Activated naive CD4-positive, alpha-beta T cell treated with anti-CD3 and anti-CD28 coated beads, Interleukin-2, amount 10 ng/mL, durations not matched to agents 7 days and 5 days (primary cell): Measurements from ENCODE around the gene PPA1.

Source experiments
- CTCF ChIA-PET: fragments of 350-600 bp; sonication (Branson Sonifier 250); formaldehyde crosslinking; loops from one replicate; lab custom pipeline; 2021; ENCODE audit warnings: antibody characterized with exemption; lab: Charles Lee
- DNase-seq: peaks from one replicate; pipeline ENCODE4 v3.0.0-alpha.2; 2020
- H3K27ac Mint-ChIP-seq: one replicate; pipeline ENCODE4 v1.8.0; 2021; ENCODE audit warnings: mild to moderate bottlenecking, moderate library complexity, mixed read lengths
- H3K27me3 Mint-ChIP-seq: one replicate; pipeline ENCODE4 v1.8.0; 2021; ENCODE audit warnings: mild to moderate bottlenecking, mixed read lengths
- H3K36me3 Mint-ChIP-seq: one replicate; pipeline ENCODE4 v1.8.0; 2021; ENCODE audit warnings: mixed read lengths
- H3K4me1 Mint-ChIP-seq: one replicate; pipeline ENCODE4 v1.8.0; 2021; ENCODE audit warnings: mixed read lengths
- H3K4me3 Mint-ChIP-seq: one replicate; pipeline ENCODE4 v1.8.0; 2021; ENCODE audit warnings: mild to moderate bottlenecking, moderate library complexity, mixed read lengths
- H3K9me3 Mint-ChIP-seq: one replicate; pipeline ENCODE4 v1.8.0; 2021; ENCODE audit warnings: mixed read lengths

PPA1 gene

GRCh38 chr10:70212879-70213278 lies 20.4 kb downstream of the PPA1 start:
- Mint-ChIP-seq H3K27me3 (no peaks in the 10 kb centered on the region), H3K4me3 (no peak overlapping the region), H3K27ac (no peak overlapping the region), H3K36me3 (peaks cover 20% of the 10 kb centered on the region), H3K9me3 (no peaks in the 10 kb centered on the region), H3K4me1 (no peaks in the 10 kb centered on the region)
- no peak for DNase-seq
- CTCF ChIA-PET = no interaction called here

GRCh38 chr10:70212277-70212676 lies 21.0 kb downstream of the PPA1 start:
- CTCF ChIA-PET = no interaction called here

GRCh38 chr10:70206762-70207161 lies 26.5 kb downstream of the PPA1 start:
- H3K27ac Mint-ChIP-seq = no peak overlapping the region
- DNase-seq = no peak
- H3K27me3 Mint-ChIP-seq = no peaks in the 10 kb centered on the region
- CTCF ChIA-PET = interaction anchor here (1.0 to 1.3 kb wide), 2 partner anchors 43 to 158 kb away, joined by 3 read pairs; no protein-coding TSS in a partner anchor
- no peak overlapping the region for H3K4me3 Mint-ChIP-seq
- H3K36me3 Mint-ChIP-seq = peaks cover 24% of the 10 kb centered on the region
- no peaks in the 10 kb centered on the region for H3K4me1 Mint-ChIP-seq
- no peaks in the 10 kb centered on the region for H3K9me3 Mint-ChIP-seq

More at GRCh38 chr10:70212277-70212676, 21.0 kb downstream of the PPA1 start:
- Mint-ChIP-seq H3K27ac (no peak overlapping the region), H3K9me3 (no peaks in the 10 kb centered on the region), H3K36me3 (peaks cover 22% of the 10 kb centered on the region), H3K4me1 (no peaks in the 10 kb centered on the region), H3K27me3 (no peaks in the 10 kb centered on the region), H3K4me3 (no peak overlapping the region)
- no peak for DNase-seq

- CTCF ChIA-PET = interaction anchor here (2.7 kb wide), 1 partner anchor 85 kb away, joined by 17 read pairs; no protein-coding TSS in a partner anchor
- H3K36me3 Mint-ChIP-seq = peaks cover 51% of the 10 kb centered on the region
- H3K9me3 Mint-ChIP-seq = no peaks in the 10 kb centered on the region
- H3K27ac Mint-ChIP-seq = no peak overlapping the region
- no peak for DNase-seq
- H3K27me3 Mint-ChIP-seq = no peaks in the 10 kb centered on the region
- no peak overlapping the region for H3K4me3 Mint-ChIP-seq
- H3K4me1 Mint-ChIP-seq = peaks cover 23% of the 10 kb centered on the region
Observed at GRCh38 chr10:70201105-70201504, 32.1 kb downstream of the PPA1 start.

GRCh38 chr10:70198696-70199466 lies 34.3 kb downstream of the PPA1 start:
- Mint-ChIP-seq H3K4me3 (no peak overlapping the region), H3K27me3 (no peaks in the 10 kb centered on the region), H3K36me3 (peaks cover 42% of the 10 kb centered on the region), H3K9me3 (no peaks in the 10 kb centered on the region), H3K4me1 (peaks cover 23% of the 10 kb centered on the region), H3K27ac (no peak overlapping the region)
- CTCF ChIA-PET = interaction anchor here (0.8 to 2.8 kb wide), 6 partner anchors 8 to 83 kb away, joined by 3 to 17 read pairs (median 6); partner anchors contain the start of gene TYSND1
- DNase-seq = peak; percentile 32

- no peaks in the 10 kb centered on the region for H3K27me3 Mint-ChIP-seq
- no peaks in the 10 kb centered on the region for H3K9me3 Mint-ChIP-seq
- peak overlapping the region; percentile 7 for H3K27ac Mint-ChIP-seq
- peak; percentile 26 for DNase-seq
- CTCF ChIA-PET = interaction anchor here (1.0 to 2.8 kb wide), 3 partner anchors 24 to 167 kb away, joined by 3 to 9 read pairs (median 5); no protein-coding TSS in a partner anchor
- H3K4me3 Mint-ChIP-seq = no peak overlapping the region
- peaks cover 23% of the 10 kb centered on the region for H3K4me1 Mint-ChIP-seq
- peaks cover 38% of the 10 kb centered on the region for H3K36me3 Mint-ChIP-seq
Observed at GRCh38 chr10:70197235-70197945, 35.8 kb downstream of the PPA1 start.

GRCh38 chr10:70193391-70193844 lies 39.8 kb downstream of the PPA1 start:
- DNase-seq = no peak
- H3K4me1 Mint-ChIP-seq = peaks cover 13% of the 10 kb centered on the region

GRCh38 chr10:70192326-70192968 lies 40.8 kb downstream of the PPA1 start:
- DNase-seq = no peak
- CTCF ChIA-PET = interaction anchor here (0.9 to 1.8 kb wide), 2 partner anchors 12 to 76 kb away, joined by 3 to 4 read pairs; no protein-coding TSS in a partner anchor
- H3K9me3 Mint-ChIP-seq = no peaks in the 10 kb centered on the region
- H3K4me1 Mint-ChIP-seq = peaks cover 5% of the 10 kb centered on the region
- H3K4me3 Mint-ChIP-seq = no peak overlapping the region
- H3K36me3 Mint-ChIP-seq = peaks cover 5% of the 10 kb centered on the region
- H3K27ac Mint-ChIP-seq = no peak overlapping the region
- H3K27me3 Mint-ChIP-seq = no peaks in the 10 kb centered on the region

More at GRCh38 chr10:70193391-70193844, 39.8 kb downstream of the PPA1 start:
- Mint-ChIP-seq H3K36me3 (peaks cover 11% of the 10 kb centered on the region), H3K27me3 (no peaks in the 10 kb centered on the region), H3K27ac (no peak overlapping the region), H3K9me3 (no peaks in the 10 kb centered on the region), H3K4me3 (no peak overlapping the region)
- CTCF ChIA-PET = interaction anchor here (1.8 kb wide), 1 partner anchor 11 kb away, joined by 4 read pairs; no protein-coding TSS in a partner anchor

- Mint-ChIP-seq H3K9me3 (no peaks in the 10 kb centered on the region), H3K4me3 (no peak overlapping the region), H3K27ac (no peak overlapping the region), H3K27me3 (no peaks in the 10 kb centered on the region), H3K36me3 (no peaks in the 10 kb centered on the region), H3K4me1 (peaks cover under 1% of the 10 kb centered on the region)
- DNase-seq = no peak
- CTCF ChIA-PET = interaction anchor here (0.9 to 1.8 kb wide), 2 partner anchors 12 to 76 kb away, joined by 3 to 4 read pairs; no protein-coding TSS in a partner anchor
Observed at GRCh38 chr10:70191972-70192305, 41.3 kb downstream of the PPA1 start.

- Mint-ChIP-seq H3K4me1 (no peaks in the 10 kb centered on the region), H3K27ac (no peak overlapping the region), H3K36me3 (no peaks in the 10 kb centered on the region), H3K4me3 (no peak overlapping the region), H3K9me3 (no peaks in the 10 kb centered on the region), H3K27me3 (no peaks in the 10 kb centered on the region)
- no peak for DNase-seq
- CTCF ChIA-PET = interaction anchor here (0.9 to 1.6 kb wide), 3 partner anchors 8 to 75 kb away, joined by 4 to 5 read pairs (median 4); partner anchors contain the start of gene TYSND1
Observed at GRCh38 chr10:70191161-70191971, 41.9 kb downstream of the PPA1 start.

GRCh38 chr10:70190581-70190980 lies 42.6 kb downstream of the PPA1 start:
- Mint-ChIP-seq H3K4me3 (no peak overlapping the region), H3K27ac (no peak overlapping the region), H3K27me3 (peaks cover 7% of the 10 kb centered on the region), H3K36me3 (no peaks in the 10 kb centered on the region), H3K9me3 (no peaks in the 10 kb centered on the region), H3K4me1 (peaks cover 3% of the 10 kb centered on the region)
- DNase-seq = no peak
- CTCF ChIA-PET = interaction anchor here (0.9 to 1.6 kb wide), 3 partner anchors 9 to 75 kb away, joined by 4 to 5 read pairs (median 4); partner anchors contain the start of gene TYSND1

- no peaks in the 10 kb centered on the region for H3K36me3 Mint-ChIP-seq
- H3K27me3 Mint-ChIP-seq = peaks cover 12% of the 10 kb centered on the region
- DNase-seq = no peak
- no peak overlapping the region for H3K4me3 Mint-ChIP-seq
- no peak overlapping the region for H3K27ac Mint-ChIP-seq
- CTCF ChIA-PET = interaction anchor here (0.9 to 1.6 kb wide), 3 partner anchors 9 to 74 kb away, joined by 4 to 5 read pairs (median 4); partner anchors contain the start of gene TYSND1
- H3K4me1 Mint-ChIP-seq = peaks cover 3% of the 10 kb centered on the region
- no peaks in the 10 kb centered on the region for H3K9me3 Mint-ChIP-seq
Observed at GRCh38 chr10:70190102-70190501, 43.1 kb downstream of the PPA1 start.

GRCh38 chr10:70188768-70189167 lies 44.5 kb downstream of the PPA1 start:
- Mint-ChIP-seq H3K36me3 (no peaks in the 10 kb centered on the region), H3K27ac (no peak overlapping the region), H3K27me3 (peaks cover 23% of the 10 kb centered on the region), H3K4me3 (no peak overlapping the region), H3K9me3 (no peaks in the 10 kb centered on the region), H3K4me1 (peaks cover 3% of the 10 kb centered on the region)
- no peak for DNase-seq
- CTCF ChIA-PET = no interaction called here
